GM18861 (cell line): ENCODE data around the gene CDC16.
"Not testable (repeated sequence)": the region's sequence is repeated elsewhere in the genome, so short reads cannot be mapped to it uniquely, and the experiment has no call there.

Experiments
- ATAC-seq: cut with Tn5 transposase; IDR thresholded peaks from one replicate; pipeline ENCODE4 v1.9.1; 2021; ENCODE audit not compliant: unreplicated experiment

Gene CDC16

GRCh38 chr13:114227528-114227927 is 7.2 kb upstream of the CDC16 start:
- no peak for ATAC-seq

GRCh38 chr13:114228176-114228575 is 6.5 kb upstream of the CDC16 start:
- ATAC-seq = no peak

GRCh38 chr13:114229506-114229905 is 5.2 kb upstream of the CDC16 start:
- no peak for ATAC-seq

GRCh38 chr13:114230117-114230516 is 4.6 kb upstream of the CDC16 start:
- ATAC-seq = no peak

GRCh38 chr13:114230575-114230974 is 4.1 kb upstream of the CDC16 start:
- no peak for ATAC-seq

GRCh38 chr13:114231886-114232285 is 2.8 kb upstream of the CDC16 start:
- no peak for ATAC-seq

GRCh38 chr13:114234266-114234644 is 442 bp upstream of the CDC16 start:
- ATAC-seq = no peak

GRCh38 chr13:114235697-114236096 is 1.0 kb downstream of the CDC16 start:
- no peak for ATAC-seq

GRCh38 chr13:114236227-114236626 is 1.5 kb downstream of the CDC16 start:
- no peak for ATAC-seq

- no peak for ATAC-seq
Observed at GRCh38 chr13:114237415-114238112, 2.9 kb downstream of the CDC16 start.

GRCh38 chr13:114241918-114242317 is 7.2 kb downstream of the CDC16 start:
- no peak for ATAC-seq

GRCh38 chr13:114243971-114244370 is 9.3 kb downstream of the CDC16 start:
- no peak for ATAC-seq

GRCh38 chr13:114244637-114245036 is 9.9 kb downstream of the CDC16 start:
- no peak for ATAC-seq

- no peak for ATAC-seq
Observed at GRCh38 chr13:114248011-114248410, 13.3 kb downstream of the CDC16 start.

- ATAC-seq = no peak
Observed at GRCh38 chr13:114249077-114249476, 14.4 kb downstream of the CDC16 start.

GRCh38 chr13:114251639-114252440 is 17.1 kb downstream of the CDC16 start:
- not testable (repeated sequence) for ATAC-seq

- ATAC-seq = no peak
Observed at GRCh38 chr13:114256547-114256946, 21.9 kb downstream of the CDC16 start.

GRCh38 chr13:114257014-114257413 is 22.3 kb downstream of the CDC16 start:
- ATAC-seq = no peak

- ATAC-seq = no peak
Observed at GRCh38 chr13:114258589-114258988, 23.9 kb downstream of the CDC16 start.

- ATAC-seq = no peak
Observed at GRCh38 chr13:114259374-114259773, 24.7 kb downstream of the CDC16 start.

GRCh38 chr13:114259974-114260373 is 25.3 kb downstream of the CDC16 start:
- ATAC-seq = no peak

GRCh38 chr13:114260814-114261213 is 26.1 kb downstream of the CDC16 start:
- no peak for ATAC-seq
